Liver (tissue), 9 donors: ENCODE measurements around the gene ZMAT5. TPM values are rescaled to one million over a fixed set of nuclear protein-coding genes. Genes with fewer than 3 reads are reported as not detected.

Source experiments
- DNase-seq: peaks from one replicate; pipeline ENCODE4 v3.0.0-alpha.2; 2017; ENCODE audit warnings: low spot score
- H3K27ac ChIP-seq, 2 donors: one replicate each; pipeline ENCODE4 v1.7.0; 2013; ENCODE audit warnings: inconsistent platforms in 2 of 2, low read length in 2 of 2, control low read depth in 1 of 2, low read depth in 1 of 2, mild to moderate bottlenecking in 1 of 2
- H3K27me3 ChIP-seq, 4 donors: one replicate each; pipeline versions ENCODE4 v1.6.1 to v1.7.0; 2013; ENCODE audit warnings: low read length in 3 of 4, inconsistent platforms in 1 of 4, mild to moderate bottlenecking in 1 of 4, moderate library complexity in 1 of 4; ENCODE audit not compliant: control insufficient read depth in 4 of 4, insufficient read depth in 4 of 4
- H3K36me3 ChIP-seq, 4 donors: one replicate each; pipeline versions ENCODE4 v1.6.1 to v1.7.0; 2013; ENCODE audit warnings: low read length in 3 of 4, mild to moderate bottlenecking in 3 of 4, low read depth in 1 of 4, moderate library complexity in 1 of 4; ENCODE audit not compliant: control insufficient read depth in 4 of 4, insufficient read depth in 3 of 4
- H3K4me1 ChIP-seq, 4 donors: one replicate each; pipeline versions ENCODE4 v1.6.1 to v1.7.0; 2013; ENCODE audit warnings: low read length in 3 of 4, mild to moderate bottlenecking in 3 of 4, moderate library complexity in 1 of 4; ENCODE audit not compliant: control insufficient read depth in 4 of 4, insufficient read depth in 4 of 4
- H3K4me3 ChIP-seq, 3 donors: one replicate each; pipeline versions ENCODE4 v1.6.1 to v1.7.0; 2013; ENCODE audit warnings: low read length in 3 of 3, control low read depth in 1 of 3, low read depth in 1 of 3, mild to moderate bottlenecking in 1 of 3
- H3K9ac ChIP-seq, 2 donors: one replicate each; pipeline ENCODE4 v1.7.0; 2013; ENCODE audit warnings: low read length in 2 of 2, mild to moderate bottlenecking in 2 of 2, moderate library complexity in 2 of 2, control low read depth in 1 of 2, low read depth in 1 of 2
- H3K9me3 ChIP-seq, 4 donors: one replicate each; pipeline versions ENCODE4 v1.6.1 to v1.7.0; 2013; ENCODE audit warnings: low read length in 3 of 4; ENCODE audit not compliant: control insufficient read depth in 4 of 4
- CTCF ChIP-seq: fragments of 150-350 bp; IDR thresholded peaks from 2 replicates; pipeline ENCODE4 v1.5.1; 2017; ENCODE audit warnings: improper control_type of control experiment, low read depth, low read length; ENCODE audit not compliant: missing input control
- EGR1 ChIP-seq, 2 donors: IDR thresholded peaks; 2 replicates each; pipeline ENCODE4 v1.6.1; 2016 to 2018; ENCODE audit warnings: antibody characterized with exemption in 2 of 2, low read depth in 2 of 2
- FOXA1 ChIP-seq: IDR thresholded peaks from 2 replicates; pipeline ENCODE4 v1.6.1; 2016; ENCODE audit warnings: antibody characterized with exemption
- FOXA2 ChIP-seq: IDR thresholded peaks from 2 replicates; pipeline ENCODE4 v1.6.1; 2016; ENCODE audit warnings: antibody characterized with exemption
- GABPA ChIP-seq, 2 donors: IDR thresholded peaks in 1 of 2; conservative IDR thresholded peaks in 1 of 2; 2 replicates each; pipeline ENCODE4 v1.6.1; 2016; ENCODE audit warnings: antibody characterized with exemption in 2 of 2, mild to moderate bottlenecking in 1 of 2, moderate library complexity in 1 of 2
- HNF4A ChIP-seq, 2 donors: conservative IDR thresholded peaks; 2 replicates each; pipeline ENCODE4 v1.6.1; 2016; ENCODE audit warnings: antibody characterized with exemption in 2 of 2, mild to moderate bottlenecking in 2 of 2
- HNF4G ChIP-seq: IDR thresholded peaks from 2 replicates; pipeline ENCODE4 v1.6.1; 2016; ENCODE audit warnings: antibody characterized with exemption
- MAX ChIP-seq: IDR thresholded peaks from 2 replicates; pipeline ENCODE4 v1.6.1; 2016; ENCODE audit warnings: antibody characterized with exemption
- NR2F2 ChIP-seq: IDR thresholded peaks from 2 replicates; pipeline ENCODE4 v1.6.1; 2016; ENCODE audit warnings: antibody characterized with exemption
- RAD21 ChIP-seq, 2 donors: IDR thresholded peaks; 2 replicates each; pipeline ENCODE4 v1.6.1; 2016; ENCODE audit warnings: antibody characterized with exemption in 2 of 2, mild to moderate bottlenecking in 2 of 2
- REST ChIP-seq: IDR thresholded peaks from 2 replicates; pipeline ENCODE4 v1.6.1; 2016; ENCODE audit warnings: antibody characterized with exemption, mild to moderate bottlenecking
- RXRA ChIP-seq, 2 donors: IDR thresholded peaks; 2 replicates each; pipeline ENCODE4 v1.6.1; 2017 to 2018; ENCODE audit warnings: antibody characterized with exemption in 2 of 2, mild to moderate bottlenecking in 1 of 2
- SP1 ChIP-seq: IDR thresholded peaks from 2 replicates; pipeline ENCODE4 v1.6.1; 2018; ENCODE audit warnings: antibody characterized with exemption, mild to moderate bottlenecking
- TAF1 ChIP-seq: conservative IDR thresholded peaks from 2 replicates; pipeline ENCODE4 v1.6.1; 2016; ENCODE audit warnings: antibody characterized with exemption, mild to moderate bottlenecking
- YY1 ChIP-seq: IDR thresholded peaks from 2 replicates; pipeline ENCODE4 v1.6.1; 2016; ENCODE audit warnings: antibody characterized with exemption, mild to moderate bottlenecking
- ZBTB33 ChIP-seq: IDR thresholded peaks from 2 replicates; pipeline ENCODE4 v1.6.1; 2016; ENCODE audit warnings: antibody characterized with exemption
- WGBS: extraction: QIAGEN DNeasy Blood & Tissue Kit; methylation state at CpG from one replicate; pipeline ENCODE4 v1.1.7; 2013; 5-methylcytosine and 5-hydroxymethylcytosine counted together
- polyA plus RNA-seq, 2 donors: library from polyadenylated mRNA; stranded (reverse) in 1 of 2; unstranded in 1 of 2; fragments of 200-250 nt in 1 of 2; fragments of >200 nt in 1 of 2; fragmentation: Nextera tagmentation in 1 of 2; extraction: Ambion mirVana in 1 of 2; gene quantifications; one replicate each; pipeline versions ENCODE4 v1.2.1 to v1.2.3, GENCODE V29; 2013 to 2015
- total RNA-seq, 2 donors: library from RNA; depleted of rRNA; stranded (reverse); fragments of >200 nt; gene quantifications; one replicate each; pipeline ENCODE4 v1.2.3, GENCODE V29; 2014
- donor health status: healthy.
- donor health status: healthy.
- donor health status: healthy.
- donor health status: healthy.
- donor health status: healthy.

Gene ZMAT5
- total and polyA plus RNA-seq, 4 donors = 9.2 to 18.8 (median 13.5) TPM

GRCh38 chr22:29707010-29707409 lies 59.8 kb downstream of the ZMAT5 start:
- no peaks in the 10 kb centered on the region for H3K4me1 ChIP-seq
- no peak overlapping the region for H3K27ac ChIP-seq
- no peak for DNase-seq
- H3K36me3 ChIP-seq = no peaks in the 10 kb centered on the region
- 65% methylated on average over 18 of the region's 18 CpGs for WGBS
- H3K9ac ChIP-seq = no peak overlapping the region
- H3K27me3 ChIP-seq = peaks cover 0 to 2% (median 0%) of the 10 kb centered on the region in 4 donors
- no peak for TF ChIP-seq FOXA2
- TF ChIP-seq RXRA (IDR thresholded peaks at IDR 0.05) = no peak
- no peak for TF ChIP-seq YY1
- TF ChIP-seq GABPA (IDR thresholded peaks at IDR 0.05 in 1 of 2, conservative IDR thresholded peaks at IDR 0.05 in 1 of 2) = no peak
- no peak for TF ChIP-seq MAX
- TF ChIP-seq FOXA1 = no peak
- no peak for TF ChIP-seq CTCF
- no peak for TF ChIP-seq RAD21 (IDR thresholded peaks at IDR 0.05)
- no peak for TF ChIP-seq HNF4A (conservative IDR thresholded peaks at IDR 0.05)
- TF ChIP-seq SP1 = no peak
- no peak for TF ChIP-seq TAF1
- no peak for TF ChIP-seq ZBTB33
- no peak for TF ChIP-seq REST
- no peak for TF ChIP-seq EGR1 (IDR thresholded peaks at IDR 0.05; ENCODE audit: low read depth in 2 of 2)
- no peak for TF ChIP-seq HNF4G
- no peak overlapping the region for H3K4me3 ChIP-seq
- no peaks in the 10 kb centered on the region for H3K9me3 ChIP-seq

- H3K27me3 ChIP-seq = peaks cover 0 to 2% (median 0%) of the 10 kb centered on the region in 4 donors
These were observed 60.3 kb downstream of the ZMAT5 start for GRCh38 chr22:29706486-29706885.

More at GRCh38 chr22:29706486-29706885, 60.3 kb downstream of the ZMAT5 start:
- H3K4me3 ChIP-seq = no peak overlapping the region
- H3K9me3 ChIP-seq = no peaks in the 10 kb centered on the region
- no peaks in the 10 kb centered on the region for H3K36me3 ChIP-seq
- no peak for TF ChIP-seq RXRA (IDR thresholded peaks at IDR 0.05)
- TF ChIP-seq GABPA (IDR thresholded peaks at IDR 0.05 in 1 of 2, conservative IDR thresholded peaks at IDR 0.05 in 1 of 2) = no peak
- no peak for TF ChIP-seq NR2F2
- H3K9ac ChIP-seq = no peak overlapping the region
- no peaks in the 10 kb centered on the region for H3K4me1 ChIP-seq
- DNase-seq = no peak
- H3K27ac ChIP-seq = no peak overlapping the region
- WGBS = 48% methylated on average over 9 of the region's 9 CpGs
